Measurements from ENCODE around the gene SPHKAP.

SPHKAP gene

GRCh38 chr2:228131833-228132232 is 49.7 kb downstream of the SPHKAP start:
- no peak for DNase-seq (ENCODE audit: low read depth)

GRCh38 chr2:228126401-228126800 is 55.1 kb downstream of the SPHKAP start:
- no peak for DNase-seq (ENCODE audit: low read depth)
- H3K4me3 ChIP-seq (ENCODE audit: low read length) = no peak overlapping the region
- TF ChIP-seq CTCF (conservative IDR thresholded peaks at IDR 0.05; ENCODE audit: low read length) = no peak

More at GRCh38 chr2:228131833-228132232, 49.7 kb downstream of the SPHKAP start:
- H3K4me3 ChIP-seq (ENCODE audit: low read length) = no peak overlapping the region
- TF ChIP-seq CTCF (conservative IDR thresholded peaks at IDR 0.05; ENCODE audit: low read length) = no peak

DNA sequence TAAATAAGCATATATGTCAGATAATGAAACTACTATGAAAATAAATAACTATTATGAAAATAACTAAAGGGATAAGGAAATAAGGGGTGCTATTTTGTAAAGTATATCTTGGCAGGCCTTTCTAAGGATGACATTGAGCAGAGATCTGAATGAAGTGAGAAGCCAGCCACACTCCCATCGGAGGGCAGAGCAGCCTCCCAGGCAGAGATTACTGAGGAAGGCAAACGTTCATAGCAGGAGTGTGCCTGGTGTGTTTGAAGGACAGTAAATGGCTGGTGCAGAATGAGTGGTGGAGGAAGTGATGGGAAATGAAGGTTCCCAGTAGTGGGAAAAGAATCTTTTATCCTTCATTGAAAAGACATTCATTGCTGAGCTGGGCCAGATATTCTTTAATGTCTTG is 62.5 kb downstream of the SPHKAP start:
- DNase-seq (ENCODE audit: low read depth) = no peak
- H3K4me3 ChIP-seq (ENCODE audit: low read length) = no peak overlapping the region
- no peak for TF ChIP-seq CTCF (conservative IDR thresholded peaks at IDR 0.05; ENCODE audit: low read length)

DNA sequence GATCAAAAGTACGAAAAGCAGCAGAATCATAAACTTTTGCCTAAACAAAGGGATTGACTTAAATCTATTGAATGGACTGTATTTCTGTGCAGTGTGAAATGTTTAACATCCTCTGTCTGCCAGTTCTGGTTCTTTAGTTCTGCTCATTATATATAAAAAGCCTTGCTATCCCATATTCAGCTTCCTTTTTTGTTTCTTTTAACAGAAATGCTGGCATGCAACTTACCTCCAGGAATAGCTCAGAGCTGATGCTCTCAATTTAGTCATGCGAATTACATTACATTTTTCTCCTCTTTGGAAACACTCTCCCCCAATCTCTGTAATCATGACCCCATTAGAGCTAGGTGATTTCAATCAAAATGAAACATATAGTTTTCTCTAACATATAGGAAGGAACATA is 73.6 kb downstream of the SPHKAP start:
- no peak for DNase-seq (ENCODE audit: low read depth)
- TF ChIP-seq CTCF (conservative IDR thresholded peaks at IDR 0.05; ENCODE audit: low read length) = no peak

DNA sequence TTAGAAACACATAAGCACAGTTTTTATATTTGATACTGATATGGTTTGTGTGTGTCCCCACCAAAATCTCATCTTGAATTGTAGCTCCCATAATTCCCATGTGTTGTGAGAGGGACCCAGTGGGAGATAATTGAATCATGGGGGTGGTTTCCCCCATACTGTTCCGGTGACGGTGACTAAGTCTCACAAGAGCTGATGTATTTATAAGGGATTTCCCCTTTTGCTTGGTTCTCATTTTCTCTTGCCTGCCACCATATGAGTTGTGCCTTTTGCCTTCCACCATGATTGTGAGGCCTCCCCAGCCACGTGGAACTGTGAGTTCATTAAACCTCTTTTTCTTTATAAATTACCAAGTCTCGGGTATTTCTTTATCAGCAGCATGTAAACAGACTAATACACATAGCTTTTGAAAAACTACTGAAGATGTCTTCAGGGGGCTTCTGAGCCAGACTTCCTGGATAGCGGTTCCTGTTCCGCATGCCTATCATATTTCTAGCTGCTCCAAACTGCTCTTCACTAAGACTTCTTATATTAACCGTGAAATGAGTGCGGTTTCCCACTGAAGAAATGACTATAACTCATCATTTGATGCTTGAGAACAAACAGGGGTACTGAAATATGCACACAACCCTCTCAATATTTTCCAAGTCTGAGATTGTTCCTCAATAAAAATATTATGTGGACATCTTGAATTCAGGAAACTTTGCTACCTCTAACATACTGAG is 75.8 kb downstream of the SPHKAP start:
- no peak overlapping the region for H3K4me3 ChIP-seq (ENCODE audit: low read length)
- no peak for TF ChIP-seq CTCF (conservative IDR thresholded peaks at IDR 0.05; ENCODE audit: low read length)
- DNase-seq (ENCODE audit: low read depth) = no peak

More for the DNA sequence above, 73.6 kb downstream of the SPHKAP start:
- H3K4me3 ChIP-seq (ENCODE audit: low read length) = no peak overlapping the region

- no peak for TF ChIP-seq CTCF (conservative IDR thresholded peaks at IDR 0.05; ENCODE audit: low read length)
- DNase-seq (ENCODE audit: low read depth) = no peak
- H3K4me3 ChIP-seq (ENCODE audit: low read length) = no peak overlapping the region
Measured at GRCh38 chr2:228104215-228104614, 77.3 kb downstream of the SPHKAP start.

- H3K4me3 ChIP-seq (ENCODE audit: low read length) = no peak overlapping the region
- no peak for TF ChIP-seq CTCF (conservative IDR thresholded peaks at IDR 0.05; ENCODE audit: low read length)
- DNase-seq (ENCODE audit: low read depth) = no peak
Measured at GRCh38 chr2:228103379-228103778, 78.1 kb downstream of the SPHKAP start.
